ENCODE results near the gene LAMP5.
A peak's percentile ranks its signal among the peaks of the same experiment; 100 is the strongest.

LAMP5 gene

GRCh38 chr20:9485614-9486340 is 28.6 kb upstream of the LAMP5 start:
- peak overlapping the region; percentile 15 for H3K4me2 ChIP-seq (ENCODE audit: low read depth, low read length, poor library complexity, severe bottlenecking)
- H3K9ac ChIP-seq (ENCODE audit: low read depth, low read length, poor library complexity, severe bottlenecking): no peak overlapping the region
- peaks cover 44% of the 10 kb centered on the region for H3K4me1 ChIP-seq (ENCODE audit: insufficient read depth, low read length, poor library complexity, severe bottlenecking)
- no peaks in the 10 kb centered on the region for H3K27me3 ChIP-seq (ENCODE audit: insufficient read depth, low read length, poor library complexity, severe bottlenecking)
- TF ChIP-seq EZH2phosphoT487 (IDR thresholded peaks at IDR 0.05; ENCODE audit: borderline replicate concordance): no peak
- TF ChIP-seq, protein P1, sequence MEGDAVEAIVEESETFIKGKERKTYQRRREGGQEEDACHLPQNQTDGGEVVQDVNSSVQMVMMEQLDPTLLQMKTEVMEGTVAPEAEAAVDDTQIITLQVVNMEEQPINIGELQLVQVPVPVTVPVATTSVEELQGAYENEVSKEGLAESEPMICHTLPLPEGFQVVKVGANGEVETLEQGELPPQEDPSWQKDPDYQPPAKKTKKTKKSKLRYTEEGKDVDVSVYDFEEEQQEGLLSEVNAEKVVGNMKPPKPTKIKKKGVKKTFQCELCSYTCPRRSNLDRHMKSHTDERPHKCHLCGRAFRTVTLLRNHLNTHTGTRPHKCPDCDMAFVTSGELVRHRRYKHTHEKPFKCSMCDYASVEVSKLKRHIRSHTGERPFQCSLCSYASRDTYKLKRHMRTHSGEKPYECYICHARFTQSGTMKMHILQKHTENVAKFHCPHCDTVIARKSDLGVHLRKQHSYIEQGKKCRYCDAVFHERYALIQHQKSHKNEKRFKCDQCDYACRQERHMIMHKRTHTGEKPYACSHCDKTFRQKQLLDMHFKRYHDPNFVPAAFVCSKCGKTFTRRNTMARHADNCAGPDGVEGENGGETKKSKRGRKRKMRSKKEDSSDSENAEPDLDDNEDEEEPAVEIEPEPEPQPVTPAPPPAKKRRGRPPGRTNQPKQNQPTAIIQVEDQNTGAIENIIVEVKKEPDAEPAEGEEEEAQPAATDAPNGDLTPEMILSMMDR (conservative IDR thresholded peaks at IDR 0.05; ENCODE audit: low read length): no peak
- no peaks in the 10 kb centered on the region for H3K9me3 ChIP-seq (ENCODE audit: insufficient read depth, low read depth, low read length)
- H2AFZ ChIP-seq (ENCODE audit: low read length): 0 out of 2 replicates have a peak overlapping the region, but pooled peaks have one; percentile 8
- H3K36me3 ChIP-seq (ENCODE audit: insufficient read depth, low read length): no peaks in the 10 kb centered on the region
- H3F3A ChIP-seq (ENCODE audit: low read depth): no peaks in the 10 kb centered on the region
- H3K4me3 ChIP-seq (ENCODE audit: low read length, poor library complexity, severe bottlenecking): no peak overlapping the region
- H3K9me2 ChIP-seq (replicated peaks; ENCODE audit: low read depth, low read length): no peaks in the 10 kb centered on the region
- no peaks in the 10 kb centered on the region for H4K20me1 ChIP-seq (ENCODE audit: insufficient read depth, low read length, poor library complexity, severe bottlenecking)
- no peaks in the 10 kb centered on the region for H3K79me2 ChIP-seq (ENCODE audit: insufficient read depth, low read length)

DNA sequence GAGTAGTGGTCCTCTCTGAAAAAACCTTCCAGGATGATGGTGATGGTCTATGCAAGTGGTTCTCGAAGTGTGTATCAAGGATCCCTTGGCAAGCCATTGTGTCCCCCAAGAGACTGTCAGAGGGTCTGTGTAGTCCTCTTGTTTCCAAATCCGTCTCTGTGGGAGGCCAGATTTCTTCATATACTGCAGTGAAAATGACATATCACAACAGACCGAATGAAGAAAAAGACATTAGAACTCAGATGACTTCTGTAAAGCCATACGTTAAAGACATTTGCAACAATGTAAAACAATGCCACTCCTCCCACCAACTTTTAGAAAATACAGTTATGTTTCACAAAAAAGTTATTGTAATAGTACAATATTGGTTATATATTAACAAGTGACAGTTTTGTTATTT is 27.2 kb upstream of the LAMP5 start:
- H3K4me1 ChIP-seq (ENCODE audit: insufficient read depth, low read length, poor library complexity, severe bottlenecking): peaks cover 52% of the 10 kb centered on the region
- H3K9ac ChIP-seq (ENCODE audit: low read depth, low read length, poor library complexity, severe bottlenecking): no peak overlapping the region
- TF ChIP-seq, protein P1 (conservative IDR thresholded peaks at IDR 0.05; ENCODE audit: low read length): no peak
- TF ChIP-seq EZH2phosphoT487 (IDR thresholded peaks at IDR 0.05; ENCODE audit: borderline replicate concordance): no peak
- no peak overlapping the region for H3K4me3 ChIP-seq (ENCODE audit: low read length, poor library complexity, severe bottlenecking)
- H3K9me3 ChIP-seq (ENCODE audit: insufficient read depth, low read depth, low read length): no peaks in the 10 kb centered on the region
- H3K27me3 ChIP-seq (ENCODE audit: insufficient read depth, low read length, poor library complexity, severe bottlenecking): no peaks in the 10 kb centered on the region
- H3F3A ChIP-seq (ENCODE audit: low read depth): no peaks in the 10 kb centered on the region
- H3K9me2 ChIP-seq (replicated peaks; ENCODE audit: low read depth, low read length): no peaks in the 10 kb centered on the region
- no peaks in the 10 kb centered on the region for H4K20me1 ChIP-seq (ENCODE audit: insufficient read depth, low read length, poor library complexity, severe bottlenecking)
- H3K36me3 ChIP-seq (ENCODE audit: insufficient read depth, low read length): no peaks in the 10 kb centered on the region
- no peak overlapping the region for H3K4me2 ChIP-seq (ENCODE audit: low read depth, low read length, poor library complexity, severe bottlenecking)
- H2AFZ ChIP-seq (ENCODE audit: low read length): no peak overlapping the region
- no peaks in the 10 kb centered on the region for H3K79me2 ChIP-seq (ENCODE audit: insufficient read depth, low read length)

- Histone ChIP-seq H2AFZ (ENCODE audit: low read length) (no peak overlapping the region), H3K36me3 (ENCODE audit: insufficient read depth, low read length) (no peaks in the 10 kb centered on the region), H3F3A (ENCODE audit: low read depth) (no peaks in the 10 kb centered on the region), H3K4me1 (ENCODE audit: insufficient read depth, low read length, poor library complexity, severe bottlenecking) (peaks cover 52% of the 10 kb centered on the region), H3K9ac (ENCODE audit: low read depth, low read length, poor library complexity, severe bottlenecking) (peak overlapping the region; percentile 21), H3K79me2 (ENCODE audit: insufficient read depth, low read length) (no peaks in the 10 kb centered on the region), H3K9me3 (ENCODE audit: insufficient read depth, low read depth, low read length) (no peaks in the 10 kb centered on the region), H3K4me3 (ENCODE audit: low read length, poor library complexity, severe bottlenecking) (peak overlapping the region; percentile 15), H3K27me3 (ENCODE audit: insufficient read depth, low read length, poor library complexity, severe bottlenecking) (no peaks in the 10 kb centered on the region), H3K4me2 (ENCODE audit: low read depth, low read length, poor library complexity, severe bottlenecking) (peak overlapping the region; percentile 35), H3K9me2 (replicated peaks; ENCODE audit: low read depth, low read length) (no peaks in the 10 kb centered on the region), H4K20me1 (ENCODE audit: insufficient read depth, low read length, poor library complexity, severe bottlenecking) (no peaks in the 10 kb centered on the region)
- TF ChIP-seq, protein P1 (conservative IDR thresholded peaks at IDR 0.05; ENCODE audit: low read length): no peak
- no peak for TF ChIP-seq EZH2phosphoT487 (IDR thresholded peaks at IDR 0.05; ENCODE audit: borderline replicate concordance)
Measured at GRCh38 chr20:9488063-9488462, 26.3 kb upstream of the LAMP5 start.
